ENCODE data around the gene PLA2G4B. TPM values are rescaled to one million over a fixed set of nuclear protein-coding genes. Genes with fewer than 3 reads are reported as not detected.

PLA2G4B gene
- total and polyA plus RNA-seq, 9 of the 15 experiments (the other 6 are each of a cell fraction or from before 2014, with no cell fraction given): 0.07 to 6.1 (median 2.8) TPM

- no peak for TF ChIP-seq PURB (CRISPR knock-in tag; IDR thresholded peaks at IDR 0.05; ENCODE audit: low read depth)
- no peak for TF ChIP-seq ZNF282 (CRISPR knock-in tag; IDR thresholded peaks at IDR 0.05)
- TF ChIP-seq HNRNPH1 (optimal IDR thresholded peaks at IDR 0.05; ENCODE audit: low read depth, low read length): no peak
- TF ChIP-seq, protein P1, sequence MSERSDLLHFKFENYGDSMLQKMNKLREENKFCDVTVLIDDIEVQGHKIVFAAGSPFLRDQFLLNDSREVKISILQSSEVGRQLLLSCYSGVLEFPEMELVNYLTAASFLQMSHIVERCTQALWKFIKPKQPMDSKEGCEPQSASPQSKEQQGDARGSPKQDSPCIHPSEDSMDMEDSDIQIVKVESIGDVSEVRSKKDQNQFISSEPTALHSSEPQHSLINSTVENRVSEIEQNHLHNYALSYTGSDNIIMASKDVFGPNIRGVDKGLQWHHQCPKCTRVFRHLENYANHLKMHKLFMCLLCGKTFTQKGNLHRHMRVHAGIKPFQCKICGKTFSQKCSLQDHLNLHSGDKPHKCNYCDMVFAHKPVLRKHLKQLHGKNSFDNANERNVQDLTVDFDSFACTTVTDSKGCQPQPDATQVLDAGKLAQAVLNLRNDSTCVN (CRISPR knock-in tag; IDR thresholded peaks at IDR 0.05): no peak
- peak; percentile 48 for TF ChIP-seq ZFX (CRISPR knock-in tag; IDR thresholded peaks at IDR 0.05)
- TF ChIP-seq, protein P2, sequence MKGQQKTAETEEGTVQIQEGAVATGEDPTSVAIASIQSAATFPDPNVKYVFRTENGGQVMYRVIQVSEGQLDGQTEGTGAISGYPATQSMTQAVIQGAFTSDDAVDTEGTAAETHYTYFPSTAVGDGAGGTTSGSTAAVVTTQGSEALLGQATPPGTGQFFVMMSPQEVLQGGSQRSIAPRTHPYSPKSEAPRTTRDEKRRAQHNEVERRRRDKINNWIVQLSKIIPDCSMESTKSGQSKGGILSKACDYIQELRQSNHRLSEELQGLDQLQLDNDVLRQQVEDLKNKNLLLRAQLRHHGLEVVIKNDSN (CRISPR knock-in tag; IDR thresholded peaks at IDR 0.05): peak; percentile 23; the same call in 1 of the 2 replicates
- no peak for TF ChIP-seq ARNT (IDR thresholded peaks at IDR 0.05)
- no peak for TF ChIP-seq CHAMP1 (IDR thresholded peaks at IDR 0.05)
- TF ChIP-seq ZNF23 (CRISPR knock-in tag; IDR thresholded peaks at IDR 0.05): no peak
- no peak for TF ChIP-seq SNRNP70 (optimal IDR thresholded peaks at IDR 0.05; ENCODE audit: low read depth, low read length)
- TF ChIP-seq FOXK2 (conservative IDR thresholded peaks at IDR 0.05 in 1 of 2, IDR thresholded peaks at IDR 0.05 in 1 of 2; ENCODE audit: low read depth in 2 of 2): no peak
- no peak for TF ChIP-seq ZNF274 (IDR thresholded peaks at IDR 0.05; ENCODE audit: borderline replicate concordance, low read depth, low read length)
- TF ChIP-seq ZNF354B (CRISPR knock-in tag; IDR thresholded peaks at IDR 0.05): no peak
- 0 out of 2 replicates have a peak, but pooled peaks have one; percentile 30 for TF ChIP-seq BHLHE40 (IDR thresholded peaks at IDR 0.05; ENCODE audit: low read length)
- TF ChIP-seq, protein P3, sequence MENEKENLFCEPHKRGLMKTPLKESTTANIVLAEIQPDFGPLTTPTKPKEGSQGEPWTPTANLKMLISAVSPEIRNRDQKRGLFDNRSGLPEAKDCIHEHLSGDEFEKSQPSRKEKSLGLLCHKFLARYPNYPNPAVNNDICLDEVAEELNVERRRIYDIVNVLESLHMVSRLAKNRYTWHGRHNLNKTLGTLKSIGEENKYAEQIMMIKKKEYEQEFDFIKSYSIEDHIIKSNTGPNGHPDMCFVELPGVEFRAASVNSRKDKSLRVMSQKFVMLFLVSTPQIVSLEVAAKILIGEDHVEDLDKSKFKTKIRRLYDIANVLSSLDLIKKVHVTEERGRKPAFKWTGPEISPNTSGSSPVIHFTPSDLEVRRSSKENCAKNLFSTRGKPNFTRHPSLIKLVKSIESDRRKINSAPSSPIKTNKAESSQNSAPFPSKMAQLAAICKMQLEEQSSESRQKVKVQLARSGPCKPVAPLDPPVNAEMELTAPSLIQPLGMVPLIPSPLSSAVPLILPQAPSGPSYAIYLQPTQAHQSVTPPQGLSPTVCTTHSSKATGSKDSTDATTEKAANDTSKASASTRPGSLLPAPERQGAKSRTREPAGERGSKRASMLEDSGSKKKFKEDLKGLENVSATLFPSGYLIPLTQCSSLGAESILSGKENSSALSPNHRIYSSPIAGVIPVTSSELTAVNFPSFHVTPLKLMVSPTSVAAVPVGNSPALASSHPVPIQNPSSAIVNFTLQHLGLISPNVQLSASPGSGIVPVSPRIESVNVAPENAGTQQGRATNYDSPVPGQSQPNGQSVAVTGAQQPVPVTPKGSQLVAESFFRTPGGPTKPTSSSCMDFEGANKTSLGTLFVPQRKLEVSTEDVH (IDR thresholded peaks at IDR 0.05; ENCODE audit: low read depth, partially characterized antibody): no peak
- TF ChIP-seq, protein P4, sequence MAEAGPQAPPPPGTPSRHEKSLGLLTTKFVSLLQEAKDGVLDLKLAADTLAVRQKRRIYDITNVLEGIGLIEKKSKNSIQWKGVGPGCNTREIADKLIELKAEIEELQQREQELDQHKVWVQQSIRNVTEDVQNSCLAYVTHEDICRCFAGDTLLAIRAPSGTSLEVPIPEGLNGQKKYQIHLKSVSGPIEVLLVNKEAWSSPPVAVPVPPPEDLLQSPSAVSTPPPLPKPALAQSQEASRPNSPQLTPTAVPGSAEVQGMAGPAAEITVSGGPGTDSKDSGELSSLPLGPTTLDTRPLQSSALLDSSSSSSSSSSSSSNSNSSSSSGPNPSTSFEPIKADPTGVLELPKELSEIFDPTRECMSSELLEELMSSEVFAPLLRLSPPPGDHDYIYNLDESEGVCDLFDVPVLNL (CRISPR knock-in tag; IDR thresholded peaks at IDR 0.05; ENCODE audit: low read depth): no peak
- TF ChIP-seq XRCC4 (IDR thresholded peaks at IDR 0.05; ENCODE audit: extremely low read depth, insufficient read depth, insufficient read length): no peak
- no peak for TF ChIP-seq ZNF668 (CRISPR knock-in tag; IDR thresholded peaks at IDR 0.05)
- no peak for TF ChIP-seq HIVEP1 (CRISPR knock-in tag; IDR thresholded peaks at IDR 0.05)
- no peak for TF ChIP-seq MYNN (IDR thresholded peaks at IDR 0.05)
- no peak for TF ChIP-seq MYNN (CRISPR knock-in tag; IDR thresholded peaks at IDR 0.05)
Observed at GRCh38 chr15:41881920-41882688, 43.5 kb downstream of the PLA2G4B start (continued).

Data from K562 (cell line).